SKM-1 (cell line): ENCODE measurements around the gene GAS7.
"Not testable (repeated sequence)": the region's sequence is repeated elsewhere in the genome, so short reads cannot be mapped to it uniquely, and the experiment has no call there.

Source experiments
- DNase-seq: peaks from one replicate; lab custom pipeline; 2025; ENCODE audit not compliant: unreplicated experiment; lab: John Stamatoyannopoulos, UW

Gene GAS7

GRCh38 chr17:10114931-10115535 is 83.4 kb downstream of the GAS7 start:
- peak; percentile 49 for DNase-seq

- DNase-seq: no peak
Observed at GRCh38 chr17:10112962-10113361, 85.4 kb downstream of the GAS7 start.

- DNase-seq: no peak
Observed at GRCh38 chr17:10111907-10112452, 86.4 kb downstream of the GAS7 start.

GRCh38 chr17:10109146-10109545 is 89.3 kb downstream of the GAS7 start:
- DNase-seq: no peak

- DNase-seq: no peak
Observed at GRCh38 chr17:10107316-10108165, 90.9 kb downstream of the GAS7 start.

GRCh38 chr17:10106067-10106466 is 92.3 kb downstream of the GAS7 start:
- DNase-seq: no peak

- no peak for DNase-seq
Observed at GRCh38 chr17:10105513-10106001, 92.8 kb downstream of the GAS7 start.

- DNase-seq: no peak
Observed at GRCh38 chr17:10103712-10104111, 94.7 kb downstream of the GAS7 start.

GRCh38 chr17:10102817-10103216 is 95.6 kb downstream of the GAS7 start:
- DNase-seq: no peak

- no peak for DNase-seq
Observed at GRCh38 chr17:10099051-10099571, 99.3 kb downstream of the GAS7 start.

- no peak for DNase-seq
Observed at GRCh38 chr17:10096596-10096995, 101.8 kb downstream of the GAS7 start.

- DNase-seq: not testable (repeated sequence)
Observed at GRCh38 chr17:10095295-10095694, 103.1 kb downstream of the GAS7 start.

GRCh38 chr17:10094797-10095196 is 103.6 kb downstream of the GAS7 start:
- DNase-seq: no peak

GRCh38 chr17:10092595-10092994 is 105.8 kb downstream of the GAS7 start:
- DNase-seq: no peak

- no peak for DNase-seq
Observed at GRCh38 chr17:10091046-10091445, 107.4 kb downstream of the GAS7 start.

- DNase-seq: no peak
Observed at GRCh38 chr17:10089196-10089804, 109.1 kb downstream of the GAS7 start.

- DNase-seq: no peak
Observed at GRCh38 chr17:10088444-10088843, 110.0 kb downstream of the GAS7 start.

GRCh38 chr17:10087355-10087754 is 111.1 kb downstream of the GAS7 start:
- peak; percentile 8 for DNase-seq

- no peak for DNase-seq
Observed at GRCh38 chr17:10083864-10084263, 114.5 kb downstream of the GAS7 start.

GRCh38 chr17:10082795-10083194 is 115.6 kb downstream of the GAS7 start:
- DNase-seq: no peak

GRCh38 chr17:10081571-10082169 is 116.7 kb downstream of the GAS7 start:
- no peak for DNase-seq
